HepG2 (cell line): ENCODE data around the gene FLAD1. TPM values are rescaled to one million over a fixed set of nuclear protein-coding genes. Genes with fewer than 3 reads are reported as not detected.

Experiments used
- ARNTL ChIP-seq: sonication (generic); formaldehyde crosslinking; IDR thresholded peaks from 2 replicates; pipeline ENCODE4 v1.4.0; 2020; ENCODE audit warnings: mild to moderate bottlenecking, missing genetic modification reagents
- ATF7-NPFF ChIP-seq: sonication (generic); formaldehyde crosslinking; IDR thresholded peaks from 2 replicates; pipeline ENCODE4 v1.8.1; 2023; ENCODE audit warnings: mild to moderate bottlenecking, low read depth, missing genetic modification reagents, moderate library complexity
- BCL3 ChIP-seq: sonication (generic); formaldehyde crosslinking; IDR thresholded peaks from 2 replicates; pipeline ENCODE4 v1.5.1; 2020; ENCODE audit warnings: mild to moderate bottlenecking, missing genetic modification reagents, moderate library complexity
- BRCA1 ChIP-seq: sonication (generic); formaldehyde crosslinking; IDR thresholded peaks from 2 replicates; pipeline ENCODE4 v1.4.0; 2020; ENCODE audit warnings: missing genetic modification reagents
- CENPX ChIP-seq: sonication (generic); formaldehyde crosslinking; IDR thresholded peaks from 2 replicates; pipeline ENCODE4 v1.9.0; 2021; ENCODE audit warnings: mild to moderate bottlenecking, missing genetic modification reagents, moderate library complexity
- HOXA7 ChIP-seq: sonication (generic); formaldehyde crosslinking; IDR thresholded peaks from 2 replicates; pipeline ENCODE4 v1.8.1; 2022; ENCODE audit warnings: mild to moderate bottlenecking, missing genetic modification reagents, moderate library complexity
- JUNB ChIP-seq: sonication (generic); formaldehyde crosslinking; IDR thresholded peaks from 2 replicates; pipeline ENCODE4 v1.8.0; 2022; ENCODE audit warnings: missing genetic modification reagents, mild to moderate bottlenecking, borderline replicate concordance
- KDM2A ChIP-seq: sonication (generic); formaldehyde crosslinking; IDR thresholded peaks from 2 replicates; pipeline ENCODE4 v1.4.0; 2020; ENCODE audit warnings: low read depth, missing genetic modification reagents, borderline replicate concordance
- KDM3A ChIP-seq: IDR thresholded peaks from 2 replicates; pipeline ENCODE4 v1.6.1; 2018; ENCODE audit warnings: low read depth, missing compliant biosample characterization
- NCOA1 ChIP-seq: sonication (generic); formaldehyde crosslinking; IDR thresholded peaks from 2 replicates; pipeline ENCODE4 v1.9.0; 2021; ENCODE audit warnings: missing genetic modification reagents
- PHF5A ChIP-seq: IDR thresholded peaks from one replicate; pipeline ENCODE4 v1.6.1; 2018; ENCODE audit warnings: low read depth, missing genetic modification reagents; ENCODE audit not compliant: unreplicated experiment
- POLR2A ChIP-seq, 2 experiments: IDR thresholded peaks; 2 replicates each; pipeline ENCODE4 v1.6.1; 2011; ENCODE audit warnings: low read depth in 2 of 2, low read length in 2 of 2, mild to moderate bottlenecking in 1 of 2, moderate library complexity in 1 of 2; ENCODE audit not compliant: insufficient read depth in 1 of 2
- RBM39 ChIP-seq: fragments of 200-400 bp; formaldehyde crosslinking; IDR thresholded peaks from one replicate; pipeline ENCODE4 v1.6.1; 2018; ENCODE audit warnings: antibody characterized with exemption, mild to moderate bottlenecking, low read depth, low read length; ENCODE audit not compliant: poor library complexity, severe bottlenecking
- SMAD9 ChIP-seq: sonication (generic); formaldehyde crosslinking; IDR thresholded peaks from 2 replicates; pipeline ENCODE4 v1.5.1; 2020; ENCODE audit warnings: mild to moderate bottlenecking, missing genetic modification reagents
- SP4 ChIP-seq: sonication (generic); formaldehyde crosslinking; IDR thresholded peaks from 2 replicates; pipeline ENCODE4 v1.8.1; 2023; ENCODE audit warnings: mild to moderate bottlenecking, missing genetic modification reagents
- SUZ12 ChIP-seq: fragments of 150-350 bp; IDR thresholded peaks from 2 replicates; pipeline ENCODE4 v1.6.1; 2014; ENCODE audit warnings: low read depth, low read length
- U2AF1 ChIP-seq: fragments of 200-400 bp; formaldehyde crosslinking; optimal IDR thresholded peaks from 2 replicates; pipeline ENCODE3; 2017; ENCODE audit warnings: mild to moderate bottlenecking, low read depth, low read length
- ZBTB14 ChIP-seq: sonication (generic); formaldehyde crosslinking; IDR thresholded peaks from 2 replicates; pipeline ENCODE4 v1.4.0; 2020; ENCODE audit warnings: missing genetic modification reagents
- ZNF296 ChIP-seq: sonication (generic); formaldehyde crosslinking; conservative IDR thresholded peaks from 2 replicates; pipeline ENCODE4 v1.5.0; 2020; ENCODE audit warnings: mild to moderate bottlenecking, missing genetic modification reagents
- ZNF30 ChIP-seq: sonication (generic); formaldehyde crosslinking; IDR thresholded peaks from 2 replicates; pipeline ENCODE4 v1.5.0; 2020; ENCODE audit warnings: mild to moderate bottlenecking, missing genetic modification reagents
- ZNF367 ChIP-seq: sonication (generic); formaldehyde crosslinking; IDR thresholded peaks from 2 replicates; pipeline ENCODE4 v1.4.0; 2020; ENCODE audit warnings: missing genetic modification reagents, borderline replicate concordance
- ZNF558 ChIP-seq: sonication (generic); formaldehyde crosslinking; IDR thresholded peaks from 2 replicates; pipeline ENCODE4 v1.9.0; 2022; ENCODE audit warnings: mild to moderate bottlenecking, missing genetic modification reagents, borderline replicate concordance
- polyA plus RNA-seq, 8 experiments: library from polyadenylated mRNA; depleted of rRNA in 3 of 8; stranded (reverse) in 7 of 8; unstranded in 1 of 8; fragments of >200 nt; fragmentation: Illumina TruSeq in 4 of 8; extraction: Trizol in 4 of 8; gene quantifications; 2 replicates each; pipeline versions ENCODE4 v1.2.1 to v1.2.3, GENCODE V29; 2011 to 2016; ENCODE audit warnings: low read depth in 4 of 8, missing spikeins in 1 of 8, mixed read lengths in 1 of 8; ENCODE audit not compliant: insufficient read depth in 1 of 8
- total RNA-seq, 5 experiments: library from RNA; depleted of rRNA; stranded (reverse); fragments of >200 nt; fragmentation: Illumina TruSeq; extraction: Trizol; gene quantifications; 2 replicates each; pipeline ENCODE4 v1.2.3, GENCODE V29; 2016; ENCODE audit warnings: low read depth in 1 of 5
- TF ChIP-seq, protein P1 (sequence below): sonication (generic); formaldehyde crosslinking; IDR thresholded peaks from 2 replicates; pipeline ENCODE4 v1.8.1; 2023; ENCODE audit warnings: missing genetic modification reagents, inconsistent platforms, borderline replicate concordance
- TF ChIP-seq, protein P2 (sequence below): IDR thresholded peaks from 2 replicates; pipeline ENCODE4 v1.6.1; 2016
- TF ChIP-seq, protein P3 (sequence below): sonication (generic); formaldehyde crosslinking; IDR thresholded peaks from 2 replicates; pipeline ENCODE4 v1.8.0; 2023; ENCODE audit warnings: mild to moderate bottlenecking, missing genetic modification reagents

The FLAD1 gene
- total and polyA plus RNA-seq, 2 of the 13 experiments (the other 11 are each of a cell fraction or from before 2014, with no cell fraction given): 25.9 to 32.8 TPM

DNA sequence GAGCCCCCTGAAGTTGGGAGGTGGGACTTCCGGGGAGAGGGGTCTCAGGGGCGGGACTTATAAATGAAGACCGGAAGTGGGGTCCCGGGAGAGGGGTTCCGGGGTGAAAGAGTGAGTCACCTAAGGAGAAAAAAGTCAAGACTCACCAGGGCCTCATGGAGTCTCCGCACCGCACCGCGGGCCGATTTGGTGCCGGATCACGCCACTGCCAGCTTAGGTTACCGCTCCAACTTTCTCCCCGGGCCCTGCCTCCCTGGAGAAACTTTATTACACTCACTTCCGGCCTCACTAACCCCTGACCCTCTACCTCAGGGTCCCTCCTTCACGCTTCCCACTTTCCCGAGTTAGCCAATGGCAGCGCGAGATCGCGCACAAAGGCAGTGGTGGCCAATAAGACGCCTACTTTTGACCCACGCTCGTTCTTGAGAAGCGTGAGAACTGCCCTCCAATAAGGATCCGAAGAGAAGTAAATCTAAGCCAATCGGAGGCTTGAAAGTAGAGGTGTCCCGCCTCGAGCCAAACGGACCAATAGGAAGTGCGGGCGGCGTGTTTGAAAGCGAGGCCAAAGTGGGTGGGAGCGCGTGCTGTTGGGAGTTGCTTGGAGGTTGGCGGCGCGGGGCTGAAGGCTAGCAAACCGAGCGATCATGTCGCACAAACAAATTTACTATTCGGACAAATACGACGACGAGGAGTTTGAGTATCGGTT, 8.9 kb upstream of the FLAD1 start, which contains the start of gene CKS1B (continued):
- TF ChIP-seq BCL3 (CRISPR knock-in tag) (no peak), NCOA1 (CRISPR knock-in tag) (no peak), U2AF1 (no peak), HOXA7 (CRISPR knock-in tag) (no peak), PHF5A (CRISPR knock-in tag) (no peak), ZBTB14 (peak; percentile 34; the same call in 1 of the 2 replicates), RBM39 (peak; percentile 61), ATF7-NPFF (CRISPR knock-in tag) (peak; percentile 97), KDM3A (no peak), CENPX (CRISPR knock-in tag) (no peak), JUNB (CRISPR knock-in tag) (peak; percentile 61; the same call in 1 of the 2 replicates), SUZ12 (no peak), ZNF296 (CRISPR knock-in tag) (no peak), BRCA1 (CRISPR knock-in tag) (no peak), KDM2A (CRISPR knock-in tag) (peak; percentile 42; the same call in 1 of the 2 replicates), ZNF30 (no peak), SP4 (CRISPR knock-in tag) (peak; percentile 87), ZNF367 (CRISPR knock-in tag) (no peak), ZNF558 (CRISPR knock-in tag) (no peak; the same call in 1 of the 2 replicates), POLR2A (IDR thresholded peaks at IDR 0.05; ENCODE audit: insufficient read depth in 1 of 2, low read depth in 2 of 2, low read length in 2 of 2) (peak in 1 of 2 experiments; percentile 72; a peak in 2 of 4 replicates), ARNTL (CRISPR knock-in tag) (no peak), SMAD9 (no peak)
- TF ChIP-seq, protein P1, sequence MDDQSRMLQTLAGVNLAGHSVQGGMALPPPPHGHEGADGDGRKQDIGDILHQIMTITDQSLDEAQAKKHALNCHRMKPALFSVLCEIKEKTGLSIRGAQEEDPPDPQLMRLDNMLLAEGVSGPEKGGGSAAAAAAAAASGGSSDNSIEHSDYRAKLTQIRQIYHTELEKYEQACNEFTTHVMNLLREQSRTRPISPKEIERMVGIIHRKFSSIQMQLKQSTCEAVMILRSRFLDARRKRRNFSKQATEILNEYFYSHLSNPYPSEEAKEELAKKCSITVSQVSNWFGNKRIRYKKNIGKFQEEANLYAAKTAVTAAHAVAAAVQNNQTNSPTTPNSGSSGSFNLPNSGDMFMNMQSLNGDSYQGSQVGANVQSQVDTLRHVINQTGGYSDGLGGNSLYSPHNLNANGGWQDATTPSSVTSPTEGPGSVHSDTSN (CRISPR knock-in tag): no peak
- TF ChIP-seq, protein P2, sequence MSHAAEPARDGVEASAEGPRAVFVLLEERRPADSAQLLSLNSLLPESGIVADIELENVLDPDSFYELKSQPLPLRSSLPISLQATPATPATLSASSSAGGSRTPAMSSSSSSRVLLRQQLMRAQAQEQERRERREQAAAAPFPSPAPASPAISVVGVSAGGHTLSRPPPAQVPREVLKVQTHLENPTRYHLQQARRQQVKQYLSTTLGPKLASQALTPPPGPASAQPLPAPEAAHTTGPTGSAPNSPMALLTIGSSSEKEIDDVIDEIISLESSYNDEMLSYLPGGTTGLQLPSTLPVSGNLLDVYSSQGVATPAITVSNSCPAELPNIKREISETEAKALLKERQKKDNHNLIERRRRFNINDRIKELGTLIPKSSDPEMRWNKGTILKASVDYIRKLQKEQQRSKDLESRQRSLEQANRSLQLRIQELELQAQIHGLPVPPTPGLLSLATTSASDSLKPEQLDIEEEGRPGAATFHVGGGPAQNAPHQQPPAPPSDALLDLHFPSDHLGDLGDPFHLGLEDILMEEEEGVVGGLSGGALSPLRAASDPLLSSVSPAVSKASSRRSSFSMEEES: no peak; the same call in 1 of the 2 replicates
- TF ChIP-seq, protein P3, sequence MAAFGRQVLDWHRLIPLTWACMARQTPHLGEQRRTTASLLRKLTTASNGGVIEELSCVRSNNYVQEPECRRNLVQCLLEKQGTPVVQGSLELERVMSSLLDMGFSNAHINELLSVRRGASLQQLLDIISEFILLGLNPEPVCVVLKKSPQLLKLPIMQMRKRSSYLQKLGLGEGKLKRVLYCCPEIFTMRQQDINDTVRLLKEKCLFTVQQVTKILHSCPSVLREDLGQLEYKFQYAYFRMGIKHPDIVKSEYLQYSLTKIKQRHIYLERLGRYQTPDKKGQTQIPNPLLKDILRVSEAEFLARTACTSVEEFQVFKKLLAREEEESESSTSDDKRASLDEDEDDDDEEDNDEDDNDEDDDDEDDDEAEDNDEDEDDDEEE (CRISPR knock-in tag): no peak
